Raji (cell line): ENCODE data around the gene CTIF.

Experiments
- POLR2A ChIP-seq: IDR thresholded peaks from 2 replicates; pipeline ENCODE4 v1.6.1; 2011; ENCODE audit warnings: low read depth, low read length, control low read depth; ENCODE audit not compliant: insufficient read depth

CTIF gene

GRCh38 chr18:48792611-48793380 is 254.0 kb downstream of the CTIF start:
- TF ChIP-seq POLR2A = no peak

DNA sequence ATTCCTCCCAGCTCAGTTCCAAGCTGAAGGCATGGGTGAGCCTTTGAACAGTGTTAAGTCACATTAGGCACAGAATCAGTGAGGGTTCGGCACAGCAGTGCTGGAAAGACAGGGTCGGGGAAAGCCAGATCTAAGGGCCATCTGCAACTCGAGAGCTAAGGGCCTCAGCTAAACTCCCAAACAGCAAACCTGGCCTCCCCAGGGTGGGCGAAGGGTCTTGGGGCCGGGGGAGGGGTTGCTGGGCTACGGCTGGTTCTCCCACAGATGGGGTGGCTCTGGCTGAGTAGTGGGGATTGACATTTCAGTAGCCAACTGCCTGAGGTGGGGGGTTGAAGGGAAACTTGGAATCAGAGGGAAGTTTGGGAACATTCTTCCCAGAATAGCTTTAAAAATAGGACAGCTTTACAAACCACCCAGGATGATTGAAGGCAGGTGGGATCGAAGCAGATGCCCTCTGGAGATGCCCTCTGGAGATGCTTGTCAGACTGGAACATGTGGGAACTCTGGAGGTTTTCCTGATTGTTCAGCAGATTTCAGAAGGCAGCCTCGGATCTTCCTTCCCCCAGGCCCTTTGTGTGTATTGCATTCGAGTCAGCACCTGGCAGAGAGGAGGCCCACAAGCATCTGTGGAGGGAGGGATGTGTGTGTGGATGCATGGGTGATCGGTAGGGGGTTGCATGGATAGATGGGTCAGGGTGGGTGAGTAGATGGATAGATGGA is 255.6 kb downstream of the CTIF start:
- no peak for TF ChIP-seq POLR2A

DNA sequence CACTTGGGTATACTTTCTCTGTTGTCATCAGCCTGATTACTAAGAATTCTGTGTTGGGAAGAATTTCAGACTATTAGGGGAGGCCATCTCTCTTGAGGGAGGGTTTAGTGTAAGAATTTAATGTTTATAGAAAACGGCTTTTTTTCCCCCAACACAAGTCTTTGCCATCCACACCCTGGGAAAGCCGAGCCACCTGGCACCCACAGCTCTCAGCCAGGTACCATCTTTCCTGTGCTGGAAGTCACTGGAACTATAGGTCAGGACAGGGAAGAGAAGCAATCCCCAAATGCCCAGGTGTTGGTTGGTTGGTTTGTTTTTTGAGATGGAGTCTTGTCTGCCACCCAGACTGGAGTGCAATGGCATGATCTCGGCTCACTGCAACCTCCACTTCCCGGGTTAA is 256.9 kb downstream of the CTIF start:
- TF ChIP-seq POLR2A = no peak

DNA sequence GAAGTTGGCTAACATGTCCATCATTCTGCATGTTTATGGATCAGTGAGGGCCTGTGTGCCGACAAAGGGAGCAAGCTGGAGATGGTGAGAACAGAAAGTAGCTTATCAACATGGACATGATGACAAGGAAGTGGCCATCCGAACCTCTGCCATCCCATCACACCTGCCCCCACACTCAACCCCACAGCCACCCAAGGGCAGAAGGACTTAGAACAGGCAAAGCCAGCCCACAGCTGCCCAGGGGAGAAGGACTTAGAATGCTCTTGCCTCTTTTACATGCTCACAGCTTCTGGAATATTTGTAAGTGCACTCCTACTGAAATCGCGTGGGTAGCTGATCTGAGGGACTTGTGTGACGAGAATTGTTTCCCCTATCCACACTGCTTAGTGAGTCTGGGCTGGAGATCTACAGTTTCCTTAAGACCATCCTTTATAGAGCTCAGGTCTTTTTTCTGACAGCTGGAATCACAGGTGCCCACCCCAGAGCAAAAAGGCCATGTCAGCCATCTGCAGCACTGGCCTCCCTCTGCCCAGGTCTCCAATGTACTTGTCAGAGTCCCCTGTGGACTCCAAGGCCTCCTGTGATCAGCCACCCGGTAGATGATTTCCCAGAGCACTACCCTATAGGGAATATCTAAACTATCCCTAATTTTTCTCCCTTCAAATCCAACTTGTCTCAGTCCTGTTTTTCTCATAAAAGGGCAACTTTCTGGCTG is 257.8 kb downstream of the CTIF start:
- TF ChIP-seq POLR2A = no peak

GRCh38 chr18:48797841-48798255 is 259.0 kb downstream of the CTIF start:
- TF ChIP-seq POLR2A = no peak

GRCh38 chr18:48798334-48799245 is 259.8 kb downstream of the CTIF start:
- no peak for TF ChIP-seq POLR2A

GRCh38 chr18:48799724-48800315 is 261.0 kb downstream of the CTIF start:
- TF ChIP-seq POLR2A = no peak

DNA sequence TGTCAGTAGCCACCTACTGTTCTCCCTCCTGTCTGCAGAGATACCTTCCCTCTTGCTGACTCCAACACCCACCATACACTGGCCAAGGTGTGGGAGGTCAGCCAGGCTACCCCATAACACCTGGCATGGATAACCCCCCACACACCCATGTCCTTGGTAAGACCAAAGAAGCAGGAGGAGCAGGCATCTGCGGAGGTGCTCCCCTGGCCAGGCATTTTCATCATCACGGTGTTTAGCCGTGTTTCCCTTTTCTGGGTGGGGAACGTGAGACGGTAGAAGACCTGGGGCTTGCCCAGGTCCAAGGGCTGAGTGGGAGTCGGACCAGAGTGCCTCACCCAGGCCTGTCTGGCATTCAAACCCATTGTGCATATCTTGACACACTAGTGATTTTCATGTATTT is 261.6 kb downstream of the CTIF start:
- TF ChIP-seq POLR2A = no peak

DNA sequence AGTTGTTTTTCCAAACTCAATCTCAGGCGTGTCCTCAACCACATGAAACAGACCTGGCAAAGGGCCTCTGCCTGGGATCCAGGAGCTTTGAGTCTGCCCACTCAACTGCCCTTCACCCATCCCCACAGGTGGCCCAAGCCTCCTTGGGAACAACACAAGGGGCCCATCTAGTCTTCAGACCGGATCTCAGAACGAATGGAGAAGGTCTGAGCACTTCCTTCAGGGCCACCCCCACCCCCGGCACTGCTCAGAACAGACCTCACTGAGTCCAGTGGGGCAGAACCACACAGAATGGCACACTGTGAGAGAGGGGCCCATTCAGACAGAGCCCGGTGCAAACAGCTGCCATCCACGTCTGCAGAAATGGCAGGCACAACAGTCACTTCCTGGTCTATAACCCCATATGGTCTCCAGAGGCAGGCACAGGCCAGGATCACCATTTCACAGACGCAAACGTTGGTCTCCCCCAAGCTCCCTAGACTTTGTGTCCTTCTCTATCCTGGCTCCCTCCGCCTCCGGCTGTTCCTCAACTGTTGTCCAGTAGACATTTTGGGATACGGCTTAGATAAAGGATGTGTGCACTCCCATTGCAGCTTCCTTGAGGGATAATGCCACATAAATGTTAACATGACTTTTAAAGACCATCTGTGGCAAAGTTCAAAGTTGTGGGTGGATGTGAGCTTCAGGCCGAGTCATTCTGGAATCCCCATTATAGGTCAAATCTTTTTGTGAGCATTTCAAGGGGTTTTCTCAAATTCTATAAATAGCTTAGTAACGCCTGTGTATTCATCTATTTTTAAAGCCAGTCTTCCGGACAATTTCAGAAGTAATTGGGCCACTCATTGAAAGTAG is 262.3 kb downstream of the CTIF start:
- no peak for TF ChIP-seq POLR2A

GRCh38 chr18:48801728-48802542 is 263.1 kb downstream of the CTIF start:
- no peak for TF ChIP-seq POLR2A

DNA sequence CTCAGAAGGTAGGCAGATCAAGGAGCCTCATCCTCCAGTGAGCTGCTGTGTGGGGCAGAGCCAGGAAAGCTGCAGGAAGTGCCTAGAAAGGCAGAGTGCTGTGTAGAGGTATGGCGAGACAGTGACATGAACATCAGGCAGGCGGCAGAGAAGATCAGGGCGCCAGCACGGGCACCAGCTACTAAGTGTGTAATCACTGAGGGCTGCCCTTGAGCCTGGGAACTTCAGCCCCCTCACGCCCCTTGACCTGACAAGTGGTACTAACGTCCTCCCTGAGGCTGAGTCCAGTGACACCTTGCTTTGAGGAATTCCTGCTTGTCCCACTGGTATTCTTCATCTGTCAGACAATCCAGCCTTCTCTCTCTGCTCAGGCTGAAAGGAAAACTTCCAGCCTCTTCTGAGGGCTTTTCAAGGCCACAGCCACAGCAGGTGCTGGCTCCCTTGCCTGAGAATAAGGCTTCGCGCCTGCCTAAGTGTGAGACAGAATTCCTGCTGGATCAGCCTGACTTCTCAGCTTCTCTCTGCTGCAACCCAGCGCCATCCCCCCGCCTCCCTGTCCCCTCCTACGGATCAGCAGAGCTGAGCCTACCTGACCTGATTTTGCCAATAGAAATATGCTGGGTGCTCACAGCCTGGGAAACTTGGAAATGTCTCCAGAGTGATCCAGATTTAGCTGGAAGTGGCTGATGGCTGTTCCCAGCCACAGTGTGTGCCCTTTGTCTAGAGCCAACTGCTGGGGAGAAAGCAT is 263.9 kb downstream of the CTIF start:
- no peak for TF ChIP-seq POLR2A

DNA sequence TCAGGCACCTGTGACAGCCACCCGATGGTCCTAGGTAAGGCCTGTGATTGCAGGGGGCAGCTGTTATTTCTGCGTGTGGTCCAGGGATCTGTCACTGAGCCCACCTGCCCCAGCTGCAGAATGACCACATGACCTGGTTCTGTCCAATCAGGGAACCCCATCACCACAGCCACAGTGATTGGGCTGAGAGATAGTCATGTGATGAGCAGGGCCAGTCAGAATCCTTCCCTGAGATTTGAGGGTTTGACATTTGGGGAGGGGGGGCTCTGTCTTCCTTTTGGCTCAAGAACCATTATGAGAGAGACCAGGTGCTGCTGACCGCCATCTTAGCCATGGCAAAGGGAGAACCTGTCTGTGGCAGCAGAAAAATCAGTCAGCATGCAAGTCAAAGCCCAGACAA is 264.7 kb downstream of the CTIF start:
- no peak for TF ChIP-seq POLR2A
